GM18858 (cell line): ENCODE measurements around the gene DNAAF3.
"Not testable (repeated sequence)": the region's sequence is repeated elsewhere in the genome, so short reads cannot be mapped to it uniquely, and the experiment has no call there.

ENCODE experiments used
- ATAC-seq: cut with Tn5 transposase; IDR thresholded peaks from one replicate; pipeline ENCODE4 v1.9.1; 2021; ENCODE audit not compliant: unreplicated experiment

The DNAAF3 gene

GRCh38 chr19:55166530-55167268 is at the start of gene DNAAF3:
Gene DNAAF3 (minus strand): TSS chr19:55166613. CDS start chr19:55166413, 200 bp downstream.
- no peak for ATAC-seq

- no peak for ATAC-seq
Observed at GRCh38 chr19:55213547-55213946, 47.1 kb upstream of the DNAAF3 start.

GRCh38 chr19:55212447-55212846 is 46.0 kb upstream of the DNAAF3 start:
- no peak for ATAC-seq

GRCh38 chr19:55209693-55210472 is 43.5 kb upstream of the DNAAF3 start:
- ATAC-seq: no peak

GRCh38 chr19:55208880-55209692 is 42.7 kb upstream of the DNAAF3 start, which contains the start of gene PTPRH:
Gene PTPRH (minus strand): TSS chr19:55209501. CDS start chr19:55209433, 68 bp downstream.
- no peak for ATAC-seq

GRCh38 chr19:55206664-55207500 is 40.5 kb upstream of the DNAAF3 start:
- no peak for ATAC-seq

- not testable (repeated sequence) for ATAC-seq
Observed at GRCh38 chr19:55202199-55202598, 35.8 kb upstream of the DNAAF3 start.

GRCh38 chr19:55199620-55200204 is 33.3 kb upstream of the DNAAF3 start:
- no peak for ATAC-seq

GRCh38 chr19:55198651-55199050 is 32.2 kb upstream of the DNAAF3 start:
- no peak for ATAC-seq

- ATAC-seq: no peak
Observed at GRCh38 chr19:55197528-55197927, 31.1 kb upstream of the DNAAF3 start.

GRCh38 chr19:55196803-55197202 is 30.4 kb upstream of the DNAAF3 start:
- ATAC-seq: no peak

- no peak for ATAC-seq
Observed at GRCh38 chr19:55193481-55193880, 27.1 kb upstream of the DNAAF3 start.

GRCh38 chr19:55189403-55189835 is 23.0 kb upstream of the DNAAF3 start:
- no peak for ATAC-seq

- ATAC-seq: no peak
Observed at GRCh38 chr19:55188625-55189024, 22.2 kb upstream of the DNAAF3 start.

GRCh38 chr19:55186080-55186479 is 19.7 kb upstream of the DNAAF3 start:
- no peak for ATAC-seq

GRCh38 chr19:55181740-55182139 is 15.3 kb upstream of the DNAAF3 start:
- ATAC-seq: no peak

GRCh38 chr19:55179606-55180484 is 13.4 kb upstream of the DNAAF3 start, which contains the start of gene SYT5:
Gene SYT5 (minus strand): TSS chr19:55180289. CDS start chr19:55179041, 1,248 bp downstream.
- no peak for ATAC-seq

GRCh38 chr19:55178781-55179599 is 12.6 kb upstream of the DNAAF3 start:
- ATAC-seq: no peak
